CD1c-positive myeloid dendritic cell (primary cell): ENCODE data around the gene RAD9A.
"Not testable (repeated sequence)": the region's sequence is repeated elsewhere in the genome, so short reads cannot be mapped to it uniquely, and the experiment has no call there.

Experiments
- DNase-seq: peaks from one replicate; pipeline ENCODE4 v3.0.0-alpha.2; 2016; ENCODE audit errors: extremely low spot score

RAD9A gene

GRCh38 chr11:67427364-67427859, 35.6 kb downstream of the RAD9A start:
- not testable (repeated sequence) for DNase-seq

GRCh38 chr11:67428052-67429001, 36.5 kb downstream of the RAD9A start, which contains the start of gene RPS6KB2:
Gene RPS6KB2 (plus strand): TSS chr11:67428494. CDS start chr11:67428546, 52 bp downstream.
- DNase-seq: peak; percentile 99

- DNase-seq: no peak
These were observed 37.4 kb downstream of the RAD9A start for GRCh38 chr11:67429038-67429668.

- DNase-seq: no peak
These were observed 37.9 kb downstream of the RAD9A start for GRCh38 chr11:67429722-67430121.

DNA sequence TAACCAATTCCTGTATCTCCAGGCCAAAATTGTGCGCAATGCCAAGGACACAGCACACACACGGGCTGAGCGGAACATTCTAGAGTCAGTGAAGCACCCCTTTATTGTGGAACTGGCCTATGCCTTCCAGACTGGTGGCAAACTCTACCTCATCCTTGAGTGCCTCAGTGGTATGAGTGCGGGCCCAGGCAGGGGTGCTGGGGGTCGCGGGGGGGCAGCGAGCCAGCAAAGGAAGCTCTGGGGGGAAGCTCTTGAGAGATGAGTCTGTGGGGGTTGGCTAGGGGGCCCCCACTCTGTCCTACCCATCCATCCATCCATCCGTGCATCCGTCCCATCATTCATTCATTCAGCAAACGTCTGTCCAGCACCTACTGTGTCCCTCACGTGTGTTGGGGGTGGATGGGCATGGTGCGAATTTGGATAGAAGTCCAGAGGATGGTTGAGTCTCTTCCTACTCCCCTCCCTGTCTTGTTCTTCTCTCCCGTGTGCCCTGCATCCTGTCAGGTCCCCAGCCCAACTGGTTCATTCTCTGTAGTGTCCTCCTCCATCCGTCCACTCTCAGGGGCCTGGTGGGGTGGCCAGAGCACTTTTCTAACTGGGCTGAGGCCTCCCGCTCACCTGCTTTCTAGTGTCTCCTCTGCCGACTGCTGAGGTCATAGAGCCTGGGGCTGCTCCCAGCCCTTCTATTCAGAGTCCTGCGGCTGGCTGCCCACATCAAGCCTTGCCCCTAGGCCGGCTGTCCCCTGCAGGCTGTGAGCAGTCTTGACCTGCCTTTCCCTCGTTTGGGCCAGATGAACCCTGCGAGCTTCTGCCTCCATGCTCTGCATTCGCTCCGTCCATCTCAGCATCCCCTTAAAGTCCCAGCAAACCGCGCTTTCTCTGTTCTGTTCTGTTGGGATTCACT, 39.8 kb downstream of the RAD9A start:
- no peak for DNase-seq

- no peak for DNase-seq
These were observed 41.0 kb downstream of the RAD9A start for GRCh38 chr11:67432655-67433349.

GRCh38 chr11:67433536-67434394, 42.0 kb downstream of the RAD9A start:
- DNase-seq: no peak

DNA sequence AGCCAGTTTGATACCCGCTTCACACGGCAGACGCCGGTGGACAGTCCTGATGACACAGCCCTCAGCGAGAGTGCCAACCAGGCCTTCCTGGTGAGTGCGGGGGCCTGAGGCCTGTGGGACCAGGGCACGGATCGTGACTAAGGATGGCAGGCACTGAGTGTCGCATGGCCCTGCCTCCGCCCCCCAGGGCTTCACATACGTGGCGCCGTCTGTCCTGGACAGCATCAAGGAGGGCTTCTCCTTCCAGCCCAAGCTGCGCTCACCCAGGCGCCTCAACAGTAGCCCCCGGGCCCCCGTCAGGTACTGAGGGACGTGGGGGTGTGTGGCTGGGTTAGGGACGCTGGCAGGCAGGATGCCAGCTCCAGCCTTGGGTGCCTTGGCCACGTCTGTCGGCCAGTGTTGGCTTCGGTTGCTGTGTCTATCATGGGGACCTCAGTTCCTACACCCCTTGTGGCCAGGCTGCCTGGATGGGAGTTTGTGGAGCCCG, 42.7 kb downstream of the RAD9A start:
- DNase-seq: no peak

- DNase-seq: no peak
These were observed 43.4 kb downstream of the RAD9A start for GRCh38 chr11:67435031-67435726.

- DNase-seq: no peak
These were observed 44.1 kb downstream of the RAD9A start for GRCh38 chr11:67435727-67436458.

DNA sequence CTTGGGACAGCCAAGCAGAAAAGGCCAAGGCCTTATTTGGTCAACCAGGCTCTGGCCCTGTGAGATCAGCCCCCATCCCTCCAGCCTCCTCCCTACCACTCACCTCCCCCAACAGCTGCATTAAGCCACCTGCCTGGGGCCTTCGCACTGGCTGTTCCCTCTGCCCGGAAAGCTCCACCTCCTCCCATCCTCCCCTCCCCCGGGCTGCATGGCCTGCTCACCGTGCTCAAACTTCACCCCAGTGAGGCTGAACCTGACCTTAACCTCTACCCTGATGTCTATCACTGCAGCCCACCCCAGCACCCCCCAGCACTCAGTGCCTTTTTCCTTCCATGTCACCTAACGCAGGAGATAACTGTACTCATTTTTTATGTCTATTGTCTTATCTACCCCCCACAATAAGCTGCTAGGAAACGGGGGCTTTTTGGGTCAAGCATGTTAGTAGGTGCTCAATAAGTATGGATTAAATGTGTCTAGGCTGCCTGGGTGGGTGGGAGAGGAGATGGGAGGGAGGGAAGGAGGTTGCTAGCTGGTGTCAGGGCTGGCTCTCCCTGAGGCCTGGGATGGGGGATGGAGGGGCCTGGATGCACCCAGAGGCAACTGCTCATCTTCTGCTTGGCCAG, 44.8 kb downstream of the RAD9A start:
- no peak for DNase-seq

DNA sequence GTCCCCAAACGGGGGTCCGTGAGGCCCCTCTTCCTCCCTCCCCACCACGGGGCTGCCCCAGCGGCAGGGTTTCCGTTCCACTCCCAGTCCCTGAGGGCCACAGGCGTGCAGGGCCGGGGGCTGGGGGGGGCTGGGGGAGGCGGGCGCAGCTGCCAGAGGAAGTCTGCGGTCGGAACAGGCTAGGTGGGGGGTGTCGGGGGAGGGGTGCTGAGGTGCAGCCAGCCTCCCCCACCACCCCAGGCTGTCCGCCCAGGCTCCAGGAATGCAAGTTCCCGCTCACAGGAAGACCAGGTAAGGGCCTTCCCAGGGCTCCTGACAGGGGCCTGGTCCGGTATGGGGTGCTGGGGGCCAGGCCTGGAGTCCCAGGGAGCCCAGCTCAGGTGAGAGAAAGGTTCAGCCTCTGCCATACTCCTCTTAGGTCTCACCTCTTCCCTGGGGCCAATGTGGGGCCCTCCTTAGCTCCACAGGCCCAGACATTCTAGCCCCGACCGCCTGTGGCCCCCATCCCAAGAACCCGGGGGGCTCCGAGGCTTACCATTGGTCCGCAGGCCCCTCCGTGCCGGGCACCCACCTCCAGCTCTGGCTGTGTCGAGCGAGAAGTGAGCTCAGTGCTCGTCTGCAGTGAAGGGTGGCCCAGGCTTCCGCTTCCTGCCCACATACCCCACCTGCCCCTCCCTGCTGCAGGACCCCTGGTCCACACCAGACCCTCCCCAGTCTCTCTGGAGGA, 45.5 kb downstream of the RAD9A start, which contains the start of gene PTPRCAP:
TSS of gene PTPRCAP (minus strand) at position 601 of the 727 bp plus-strand sequence. CDS start at position 538, 63 bp downstream.
- DNase-seq: peak; percentile 26

GRCh38 chr11:67437809-67438157, 46.0 kb downstream of the RAD9A start:
- DNase-seq: no peak

GRCh38 chr11:67438158-67438902, 46.5 kb downstream of the RAD9A start:
- no peak for DNase-seq

GRCh38 chr11:67439321-67440228, 47.8 kb downstream of the RAD9A start:
- DNase-seq: peak; percentile 67
